Measurements from ENCODE around the gene PTPN13.

DNA sequence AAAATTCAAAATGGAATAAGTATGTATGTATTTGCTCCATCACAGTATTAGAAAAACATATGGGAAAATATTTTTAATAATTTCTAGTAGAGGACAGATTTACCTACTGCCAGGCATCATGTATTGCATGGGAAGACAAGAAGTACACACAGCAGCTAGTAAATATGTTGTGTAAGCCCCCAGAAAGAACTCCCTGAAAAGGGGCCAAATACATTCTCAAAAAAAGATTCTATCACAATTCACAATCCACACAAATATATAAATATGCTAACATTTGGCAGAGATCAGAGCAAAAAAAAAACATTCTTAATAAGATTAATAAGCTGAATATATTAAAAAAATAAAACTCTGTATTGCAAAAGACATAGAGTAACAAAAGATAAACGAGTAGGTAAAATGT, 227.0 kb downstream of the PTPN13 start:
- TF ChIP-seq, protein P1, sequence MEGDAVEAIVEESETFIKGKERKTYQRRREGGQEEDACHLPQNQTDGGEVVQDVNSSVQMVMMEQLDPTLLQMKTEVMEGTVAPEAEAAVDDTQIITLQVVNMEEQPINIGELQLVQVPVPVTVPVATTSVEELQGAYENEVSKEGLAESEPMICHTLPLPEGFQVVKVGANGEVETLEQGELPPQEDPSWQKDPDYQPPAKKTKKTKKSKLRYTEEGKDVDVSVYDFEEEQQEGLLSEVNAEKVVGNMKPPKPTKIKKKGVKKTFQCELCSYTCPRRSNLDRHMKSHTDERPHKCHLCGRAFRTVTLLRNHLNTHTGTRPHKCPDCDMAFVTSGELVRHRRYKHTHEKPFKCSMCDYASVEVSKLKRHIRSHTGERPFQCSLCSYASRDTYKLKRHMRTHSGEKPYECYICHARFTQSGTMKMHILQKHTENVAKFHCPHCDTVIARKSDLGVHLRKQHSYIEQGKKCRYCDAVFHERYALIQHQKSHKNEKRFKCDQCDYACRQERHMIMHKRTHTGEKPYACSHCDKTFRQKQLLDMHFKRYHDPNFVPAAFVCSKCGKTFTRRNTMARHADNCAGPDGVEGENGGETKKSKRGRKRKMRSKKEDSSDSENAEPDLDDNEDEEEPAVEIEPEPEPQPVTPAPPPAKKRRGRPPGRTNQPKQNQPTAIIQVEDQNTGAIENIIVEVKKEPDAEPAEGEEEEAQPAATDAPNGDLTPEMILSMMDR (IDR thresholded peaks at IDR 0.05), result no peak
- TF ChIP-seq POLR2A (IDR thresholded peaks at IDR 0.05), result no peak
